ENCODE data around the gene MACROD2.

Gene MACROD2

GRCh38 chr20:14951707-14952418 is 956.5 kb downstream of the MACROD2 start:
- Histone ChIP-seq H3K36me3 (no peaks in the 10 kb centered on the region), H3K27ac (no peak overlapping the region), H3K4me2 (peak overlapping the region in 1 of 11 experiments; percentile 6; a peak in 1 of 22 replicates), H3K27me3 (no peaks in the 10 kb centered on the region), H3K4me3 (no peak overlapping the region), H3K9me3 (replicated peaks in 1 of 11) (no peaks in the 10 kb centered on the region), H4K20me1 (no peaks in the 10 kb centered on the region), H3K9ac (no peak overlapping the region), H3K4me1 (peaks cover 0 to 6% (median 0%) of the 10 kb centered on the region in 10 experiments; a peak in 2 of 20 replicates)
- no peak for TF ChIP-seq Cebpa-rat (IDR thresholded peaks at IDR 0.05)

- no peak overlapping the region for H3K4me2 ChIP-seq
- TF ChIP-seq Cebpa-rat (IDR thresholded peaks at IDR 0.05): no peak
Measured at GRCh38 chr20:14953736-14954135, 958.4 kb downstream of the MACROD2 start.

DNA sequence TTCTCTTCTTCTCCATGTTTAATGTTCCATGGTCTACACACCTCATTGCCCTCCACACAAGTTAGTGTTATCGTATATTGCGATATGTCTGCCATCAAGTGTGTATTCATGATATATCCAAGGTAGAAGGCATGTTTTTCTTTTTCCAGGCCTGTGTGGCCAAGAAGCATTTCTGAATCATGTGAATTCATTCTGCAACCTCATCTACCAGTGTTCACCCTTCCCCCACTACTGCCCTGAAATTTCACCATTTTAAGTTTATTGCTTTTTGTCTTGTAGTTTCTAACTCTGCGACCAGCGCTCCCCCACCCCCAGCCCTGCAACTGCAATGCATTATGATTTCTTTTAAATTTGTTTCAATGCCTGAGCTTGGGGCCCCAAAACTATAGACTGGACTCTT is 960.1 kb downstream of the MACROD2 start:
- Histone ChIP-seq H3K9me3 (replicated peaks in 1 of 11) (no peaks in the 10 kb centered on the region), H4K20me1 (no peaks in the 10 kb centered on the region), H3K9ac (no peak overlapping the region), H3K36me3 (no peaks in the 10 kb centered on the region), H3K27me3 (no peaks in the 10 kb centered on the region), H3K4me2 (no peak overlapping the region), H3K27ac (no peak overlapping the region), H3K4me3 (no peak overlapping the region), H3K4me1 (peaks cover 0 to 6% (median 0%) of the 10 kb centered on the region in 10 experiments; a peak in 2 of 20 replicates)
- TF ChIP-seq Cebpa-rat (IDR thresholded peaks at IDR 0.05): no peak

More at GRCh38 chr20:14953736-14954135, 958.4 kb downstream of the MACROD2 start:
- Histone ChIP-seq H3K9me3 (replicated peaks in 1 of 11) (no peaks in the 10 kb centered on the region), H3K4me3 (no peak overlapping the region), H4K20me1 (no peaks in the 10 kb centered on the region), H3K27me3 (no peaks in the 10 kb centered on the region), H3K4me1 (peaks cover 0 to 6% (median 0%) of the 10 kb centered on the region in 10 experiments; a peak in 2 of 20 replicates), H3K9ac (no peak overlapping the region), H3K27ac (no peak overlapping the region), H3K36me3 (no peaks in the 10 kb centered on the region)

- peaks cover 0 to 6% (median 0%) of the 10 kb centered on the region in 10 experiments; a peak in 2 of 20 replicates for H3K4me1 ChIP-seq
- no peak overlapping the region for H3K4me2 ChIP-seq
- no peaks in the 10 kb centered on the region for H3K9me3 ChIP-seq (replicated peaks in 1 of 11)
- no peak overlapping the region for H3K27ac ChIP-seq
- no peak for TF ChIP-seq Cebpa-rat (IDR thresholded peaks at IDR 0.05)
- H3K4me3 ChIP-seq: no peak overlapping the region
- no peak overlapping the region for H3K9ac ChIP-seq
- H3K27me3 ChIP-seq: no peaks in the 10 kb centered on the region
- H4K20me1 ChIP-seq: no peaks in the 10 kb centered on the region
- no peaks in the 10 kb centered on the region for H3K36me3 ChIP-seq
Measured at GRCh38 chr20:14956026-14956425, 960.7 kb downstream of the MACROD2 start.

DNA sequence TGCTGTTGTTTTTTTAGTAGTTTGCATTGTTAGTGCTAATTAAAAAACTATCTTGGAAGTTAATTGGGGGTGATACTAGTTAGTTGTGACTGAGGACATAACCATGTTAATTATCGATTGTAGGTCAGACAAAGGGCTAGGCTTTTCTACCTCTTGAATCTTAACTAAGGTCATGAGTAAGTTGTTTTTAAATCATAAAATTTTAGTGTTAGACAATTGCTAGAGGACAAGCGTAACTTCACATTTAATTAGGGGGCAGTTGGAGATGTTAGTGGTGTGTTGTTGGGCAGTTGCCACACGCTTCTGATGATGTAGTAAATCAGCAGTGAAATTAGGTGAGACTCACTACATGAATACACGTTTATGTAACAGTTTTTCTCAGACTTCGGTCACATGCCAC is 961.2 kb downstream of the MACROD2 start:
- no peak overlapping the region for H3K9ac ChIP-seq
- TF ChIP-seq Cebpa-rat (IDR thresholded peaks at IDR 0.05): no peak
- no peak overlapping the region for H3K4me2 ChIP-seq
- no peak overlapping the region for H3K4me3 ChIP-seq
- H3K4me1 ChIP-seq: peaks cover 0 to 5% (median 0%) of the 10 kb centered on the region in 10 experiments; a peak in 1 of 20 replicates
- no peak overlapping the region for H3K27ac ChIP-seq
- H4K20me1 ChIP-seq: no peaks in the 10 kb centered on the region
- H3K36me3 ChIP-seq: no peaks in the 10 kb centered on the region
- H3K27me3 ChIP-seq: no peaks in the 10 kb centered on the region
- H3K9me3 ChIP-seq (replicated peaks in 1 of 11): no peaks in the 10 kb centered on the region

- Histone ChIP-seq H3K27me3 (no peaks in the 10 kb centered on the region), H3K4me3 (no peak overlapping the region), H3K27ac (no peak overlapping the region), H4K20me1 (no peaks in the 10 kb centered on the region), H3K4me1 (no peaks in the 10 kb centered on the region), H3K36me3 (no peaks in the 10 kb centered on the region), H3K9me3 (replicated peaks in 1 of 11) (no peaks in the 10 kb centered on the region), H3K4me2 (no peak overlapping the region), H3K9ac (no peak overlapping the region)
- TF ChIP-seq Cebpa-rat (IDR thresholded peaks at IDR 0.05): no peak
Measured at GRCh38 chr20:14957402-14957801, 962.1 kb downstream of the MACROD2 start.

GRCh38 chr20:14958626-14959025 is 963.3 kb downstream of the MACROD2 start:
- no peaks in the 10 kb centered on the region for H4K20me1 ChIP-seq
- TF ChIP-seq Cebpa-rat (IDR thresholded peaks at IDR 0.05): no peak
- H3K27me3 ChIP-seq: no peaks in the 10 kb centered on the region
- no peak overlapping the region for H3K27ac ChIP-seq
- no peak overlapping the region for H3K9ac ChIP-seq
- H3K9me3 ChIP-seq (replicated peaks in 1 of 11): no peaks in the 10 kb centered on the region
- no peak overlapping the region for H3K4me2 ChIP-seq
- no peaks in the 10 kb centered on the region for H3K36me3 ChIP-seq
- no peak overlapping the region for H3K4me3 ChIP-seq
- H3K4me1 ChIP-seq: no peaks in the 10 kb centered on the region

DNA sequence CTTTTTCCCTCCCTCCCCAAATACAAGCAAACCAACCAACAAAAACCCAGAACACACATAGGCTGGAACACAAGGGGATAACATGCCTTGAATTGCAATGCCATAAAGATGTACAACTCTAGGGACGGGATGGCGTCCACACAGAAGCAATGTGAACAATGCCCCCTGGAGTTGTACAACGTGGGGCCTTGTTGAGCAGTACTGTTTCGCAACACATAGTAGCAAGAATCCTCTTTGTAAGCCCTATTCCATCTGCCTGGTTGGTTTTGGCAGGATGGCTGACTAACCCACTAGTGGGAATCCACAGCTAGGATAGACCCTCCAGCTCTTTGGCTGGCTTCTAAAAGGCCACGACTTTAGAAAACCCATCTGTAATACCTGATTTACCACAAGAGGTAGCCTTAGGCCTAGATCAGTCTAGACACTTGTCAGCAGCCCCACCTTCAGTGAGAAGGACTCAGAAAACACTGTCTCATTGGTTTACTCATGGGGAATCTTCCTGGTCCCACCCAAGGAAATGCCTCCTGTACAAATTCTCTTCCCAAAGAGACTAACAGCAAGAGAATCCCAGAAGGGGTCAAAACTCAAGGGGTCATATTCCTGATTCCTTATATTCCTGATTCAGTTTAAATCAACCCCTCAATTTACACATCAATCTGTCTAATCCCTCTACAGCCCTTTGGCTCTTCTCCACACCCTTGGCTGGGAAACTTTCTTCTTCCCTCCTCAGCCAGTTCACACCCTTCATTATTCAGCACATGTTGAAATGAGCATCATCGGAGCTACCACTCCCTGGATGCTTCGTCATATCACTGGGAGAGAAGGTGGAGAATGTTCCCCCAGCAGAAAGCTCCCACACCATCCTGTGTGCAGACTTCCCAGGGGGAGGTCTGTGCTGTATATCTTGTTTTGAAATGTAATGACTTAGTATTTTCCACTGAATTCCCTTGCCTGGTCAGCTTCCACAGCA is 964.5 kb downstream of the MACROD2 start:
- Histone ChIP-seq H3K4me1 (no peaks in the 10 kb centered on the region), H3K9me3 (replicated peaks in 1 of 11) (no peaks in the 10 kb centered on the region), H3K9ac (no peak overlapping the region), H3K4me3 (no peak overlapping the region), H3K27ac (no peak overlapping the region), H3K36me3 (no peaks in the 10 kb centered on the region), H3K4me2 (no peak overlapping the region), H4K20me1 (no peaks in the 10 kb centered on the region), H3K27me3 (no peaks in the 10 kb centered on the region)
- TF ChIP-seq Cebpa-rat (IDR thresholded peaks at IDR 0.05): peak in 4 of 11 experiments; percentile 17 to 66 (median 26); a peak in 5 of 22 replicates

DNA sequence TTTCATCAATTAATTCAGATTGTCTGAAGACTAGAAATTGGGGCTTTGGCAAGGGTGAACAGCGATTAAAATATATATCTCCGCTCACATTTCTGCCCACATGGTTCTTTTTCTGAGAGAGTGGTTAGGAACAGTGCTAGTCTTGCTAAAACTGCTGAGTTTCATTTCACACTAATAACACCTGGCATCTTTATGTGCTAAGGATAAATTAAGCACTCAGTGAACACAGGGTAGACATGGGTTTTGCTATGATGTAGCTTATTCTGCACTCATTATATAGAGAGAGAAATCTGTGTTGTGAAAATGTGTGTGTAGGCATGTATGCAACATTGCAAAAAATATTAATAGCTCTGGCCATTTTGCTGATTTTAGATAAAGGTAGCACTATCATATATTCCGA is 965.5 kb downstream of the MACROD2 start:
- TF ChIP-seq Cebpa-rat (IDR thresholded peaks at IDR 0.05): no peak
- H3K4me1 ChIP-seq: no peaks in the 10 kb centered on the region
- no peak overlapping the region for H3K4me3 ChIP-seq
- no peak overlapping the region for H3K4me2 ChIP-seq
- H3K9ac ChIP-seq: no peak overlapping the region
- no peaks in the 10 kb centered on the region for H4K20me1 ChIP-seq
- no peaks in the 10 kb centered on the region for H3K27me3 ChIP-seq
- no peak overlapping the region for H3K27ac ChIP-seq
- H3K9me3 ChIP-seq (replicated peaks in 1 of 11): no peaks in the 10 kb centered on the region
- H3K36me3 ChIP-seq: no peaks in the 10 kb centered on the region

Measured in BLaER1 treated with 17β-estradiol and CSF1 and Interleukin-3, amounts not matched to agents 10 nM and 100 nM (cell line).